Activated naive CD4-positive, alpha-beta T cell treated with anti-CD3 and anti-CD28 coated beads, Interleukin-2, amount 10 ng/mL, durations not matched to agents 7 days and 5 days (primary cell): ENCODE measurements around the gene GABPB1.
A peak's percentile ranks its signal among the peaks of the same experiment; 100 is the strongest.

Source experiments
- CTCF ChIA-PET: fragments of 350-600 bp; sonication (Branson Sonifier 250); formaldehyde crosslinking; loops from one replicate; lab custom pipeline; 2021; ENCODE audit warnings: antibody characterized with exemption; lab: Charles Lee
- DNase-seq: peaks from one replicate; pipeline ENCODE4 v3.0.0-alpha.2; 2020
- H3K27ac Mint-ChIP-seq: one replicate; pipeline ENCODE4 v1.8.0; 2021; ENCODE audit warnings: mild to moderate bottlenecking, moderate library complexity, mixed read lengths
- H3K27me3 Mint-ChIP-seq: one replicate; pipeline ENCODE4 v1.8.0; 2021; ENCODE audit warnings: mild to moderate bottlenecking, mixed read lengths
- H3K36me3 Mint-ChIP-seq: one replicate; pipeline ENCODE4 v1.8.0; 2021; ENCODE audit warnings: mixed read lengths
- H3K4me1 Mint-ChIP-seq: one replicate; pipeline ENCODE4 v1.8.0; 2021; ENCODE audit warnings: mixed read lengths
- H3K4me3 Mint-ChIP-seq: one replicate; pipeline ENCODE4 v1.8.0; 2021; ENCODE audit warnings: mild to moderate bottlenecking, moderate library complexity, mixed read lengths
- H3K9me3 Mint-ChIP-seq: one replicate; pipeline ENCODE4 v1.8.0; 2021; ENCODE audit warnings: mixed read lengths

GABPB1 gene

DNA sequence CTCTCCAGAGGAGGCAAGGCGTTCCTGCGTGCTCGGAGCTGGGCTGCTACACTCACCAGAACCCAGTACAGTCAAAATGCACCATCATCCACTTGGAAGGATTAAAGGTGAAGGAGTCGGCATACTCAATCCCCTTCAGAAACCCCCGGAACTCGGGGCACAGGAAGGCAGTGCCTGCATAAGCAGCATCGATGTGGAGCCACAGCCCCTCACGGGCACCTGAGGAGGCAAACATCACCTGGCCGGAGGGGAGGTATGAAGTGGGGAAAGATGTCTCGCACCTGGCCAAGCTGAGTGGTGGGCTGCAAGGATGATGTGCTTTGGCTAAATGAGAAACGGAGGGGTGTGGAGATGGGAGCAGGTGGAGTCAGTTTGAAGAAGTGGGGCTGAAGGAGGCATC lies 102.4 kb downstream of the GABPB1 start:
- H3K4me3 Mint-ChIP-seq, result no peak overlapping the region
- H3K27me3 Mint-ChIP-seq, result peaks cover 5% of the 10 kb centered on the region
- peaks cover 25% of the 10 kb centered on the region for H3K4me1 Mint-ChIP-seq
- no peaks in the 10 kb centered on the region for H3K36me3 Mint-ChIP-seq
- no peaks in the 10 kb centered on the region for H3K9me3 Mint-ChIP-seq
- no peak overlapping the region for H3K27ac Mint-ChIP-seq
- DNase-seq, result no peak
- CTCF ChIA-PET, result interaction anchor here (0.8 kb wide), 1 partner anchor 69 kb away, joined by 3 read pairs; no protein-coding TSS in a partner anchor

DNA sequence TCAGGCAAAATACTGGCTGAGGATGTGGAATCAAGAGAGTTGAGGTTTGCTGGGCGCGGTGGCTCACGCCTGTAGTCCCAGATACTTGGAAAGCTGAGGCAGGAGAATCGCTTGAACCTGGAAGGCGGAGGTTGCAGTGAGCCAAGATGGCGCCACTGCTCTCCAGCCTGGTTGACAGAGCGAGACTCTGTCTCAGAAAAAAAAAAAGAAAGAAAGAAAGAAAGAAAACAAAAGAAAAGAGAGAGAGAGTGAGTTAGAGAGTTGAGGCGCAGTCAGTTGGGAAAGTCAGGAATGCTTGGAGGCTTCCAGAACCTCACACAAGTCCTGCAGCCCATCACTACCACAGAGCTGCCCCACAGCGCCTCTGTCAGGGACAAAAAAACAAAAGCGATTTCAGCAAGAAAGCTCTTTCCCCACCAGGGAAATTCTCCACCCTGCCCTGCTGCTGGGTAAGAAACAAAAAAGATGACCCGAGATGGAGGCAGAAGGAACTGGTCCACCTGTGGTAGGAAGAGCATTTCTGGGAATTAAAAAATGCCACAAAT lies 103.3 kb downstream of the GABPB1 start:
- H3K27me3 Mint-ChIP-seq, result peaks cover 5% of the 10 kb centered on the region
- no peak for DNase-seq
- H3K36me3 Mint-ChIP-seq, result no peaks in the 10 kb centered on the region
- H3K9me3 Mint-ChIP-seq, result no peaks in the 10 kb centered on the region
- CTCF ChIA-PET, result interaction anchor here (0.8 to 6.7 kb wide), 2 partner anchors 9 to 68 kb away, joined by 3 to 41 read pairs; no protein-coding TSS in a partner anchor
- H3K4me1 Mint-ChIP-seq, result peaks cover 31% of the 10 kb centered on the region
- no peak overlapping the region for H3K27ac Mint-ChIP-seq
- H3K4me3 Mint-ChIP-seq, result no peak overlapping the region

DNA sequence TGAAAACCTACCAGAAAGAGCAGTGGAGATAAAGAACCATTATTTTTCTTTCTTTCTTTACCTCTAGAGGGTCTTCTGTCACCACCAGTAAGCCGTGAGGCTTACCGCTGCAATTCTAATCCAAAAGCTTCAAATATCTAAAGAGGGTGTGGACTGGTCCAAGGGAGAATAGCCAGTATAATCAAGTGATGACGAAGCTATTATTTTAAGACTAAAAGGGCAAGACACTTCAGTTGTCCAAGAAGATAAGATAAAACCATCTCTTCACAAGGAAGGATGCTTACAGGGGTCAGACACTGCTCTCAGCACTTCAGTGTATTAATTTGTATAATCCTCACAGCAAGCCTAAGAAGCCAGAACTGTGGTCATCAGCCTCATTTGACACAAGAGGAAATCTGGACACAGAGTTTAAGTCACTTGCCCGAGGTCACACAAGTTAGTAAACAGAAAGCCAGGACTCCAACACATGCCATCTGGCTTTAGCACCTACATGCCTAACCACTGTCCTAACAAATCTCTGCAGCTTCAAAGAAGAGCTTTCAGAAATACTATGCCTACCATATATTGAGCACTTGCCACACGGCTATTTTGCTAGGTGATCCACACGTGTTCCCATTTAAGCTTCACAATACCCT lies 104.1 kb downstream of the GABPB1 start:
- peaks cover 36% of the 10 kb centered on the region for H3K4me1 Mint-ChIP-seq
- no peaks in the 10 kb centered on the region for H3K36me3 Mint-ChIP-seq
- DNase-seq, result no peak
- CTCF ChIA-PET, result interaction anchor here (0.9 to 6.7 kb wide), 2 partner anchors 10 to 64 kb away, joined by 3 to 41 read pairs; no protein-coding TSS in a partner anchor
- H3K27ac Mint-ChIP-seq, result no peak overlapping the region
- no peak overlapping the region for H3K4me3 Mint-ChIP-seq
- no peaks in the 10 kb centered on the region for H3K9me3 Mint-ChIP-seq
- peaks cover 5% of the 10 kb centered on the region for H3K27me3 Mint-ChIP-seq

DNA sequence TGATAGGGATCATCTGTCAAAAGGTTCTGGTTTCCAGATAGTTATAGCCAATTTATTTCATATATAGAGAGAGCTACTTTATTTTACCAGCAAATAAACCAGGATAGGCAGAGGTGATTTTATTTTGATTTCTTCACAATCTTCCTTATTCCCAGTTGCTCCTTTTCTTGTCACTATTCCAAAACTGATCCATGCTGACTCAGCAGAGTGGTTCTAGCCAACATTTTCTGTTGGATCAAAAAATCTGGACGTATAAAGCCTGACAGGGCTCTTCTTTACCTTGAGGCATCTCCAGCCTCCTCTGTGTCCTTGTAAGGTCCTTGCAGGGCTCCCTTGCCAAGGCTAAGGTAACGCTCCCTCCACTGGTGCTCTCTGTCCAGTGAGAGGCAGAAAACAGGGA lies 105.3 kb downstream of the GABPB1 start:
- no peaks in the 10 kb centered on the region for H3K36me3 Mint-ChIP-seq
- no peak for DNase-seq
- peaks cover 36% of the 10 kb centered on the region for H3K4me1 Mint-ChIP-seq
- CTCF ChIA-PET, result interaction anchor here (0.8 to 6.7 kb wide), 2 partner anchors 8 to 11 kb away, joined by 3 to 41 read pairs; no protein-coding TSS in a partner anchor
- peaks cover 5% of the 10 kb centered on the region for H3K27me3 Mint-ChIP-seq
- H3K27ac Mint-ChIP-seq, result no peak overlapping the region
- H3K9me3 Mint-ChIP-seq, result no peaks in the 10 kb centered on the region
- no peak overlapping the region for H3K4me3 Mint-ChIP-seq

DNA sequence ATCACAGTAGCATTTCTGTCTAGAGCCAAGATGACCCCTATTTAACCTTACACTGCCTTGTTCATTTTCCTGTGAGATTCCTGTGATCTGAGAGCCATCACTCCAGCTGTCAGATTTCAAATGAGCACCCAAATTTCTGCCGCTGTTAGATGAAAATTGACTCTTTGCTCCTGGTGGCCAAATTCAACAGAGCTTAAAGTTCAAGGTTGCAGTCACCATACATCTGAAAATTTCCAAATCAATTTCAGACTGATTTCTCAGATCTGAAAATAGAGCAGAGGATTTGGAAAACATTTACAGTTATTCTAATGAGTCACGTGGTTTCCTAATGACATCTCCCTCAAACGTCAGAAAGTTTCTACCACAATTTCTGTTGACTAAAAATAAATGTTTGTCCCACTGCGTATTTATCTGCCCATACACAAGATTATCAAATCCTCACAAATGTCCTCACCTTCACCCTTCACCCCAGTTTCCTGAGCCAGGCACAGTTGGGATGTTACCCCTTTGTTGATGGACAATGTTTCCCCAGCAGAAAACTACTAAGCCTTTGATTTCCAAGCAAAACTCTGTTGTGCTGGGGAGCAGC lies 105.9 kb downstream of the GABPB1 start:
- no peak overlapping the region for H3K4me3 Mint-ChIP-seq
- no peaks in the 10 kb centered on the region for H3K36me3 Mint-ChIP-seq
- CTCF ChIA-PET, result interaction anchor here (0.8 to 6.7 kb wide), 6 partner anchors 9 to 106 kb away, joined by 3 to 41 read pairs (median 4); partner anchors contain the start of genes GABPB1 and SLC27A2
- H3K27me3 Mint-ChIP-seq, result peaks cover 5% of the 10 kb centered on the region
- no peaks in the 10 kb centered on the region for H3K9me3 Mint-ChIP-seq
- H3K27ac Mint-ChIP-seq, result peak overlapping the region; percentile 53
- peaks cover 36% of the 10 kb centered on the region for H3K4me1 Mint-ChIP-seq
- DNase-seq, result no peak

DNA sequence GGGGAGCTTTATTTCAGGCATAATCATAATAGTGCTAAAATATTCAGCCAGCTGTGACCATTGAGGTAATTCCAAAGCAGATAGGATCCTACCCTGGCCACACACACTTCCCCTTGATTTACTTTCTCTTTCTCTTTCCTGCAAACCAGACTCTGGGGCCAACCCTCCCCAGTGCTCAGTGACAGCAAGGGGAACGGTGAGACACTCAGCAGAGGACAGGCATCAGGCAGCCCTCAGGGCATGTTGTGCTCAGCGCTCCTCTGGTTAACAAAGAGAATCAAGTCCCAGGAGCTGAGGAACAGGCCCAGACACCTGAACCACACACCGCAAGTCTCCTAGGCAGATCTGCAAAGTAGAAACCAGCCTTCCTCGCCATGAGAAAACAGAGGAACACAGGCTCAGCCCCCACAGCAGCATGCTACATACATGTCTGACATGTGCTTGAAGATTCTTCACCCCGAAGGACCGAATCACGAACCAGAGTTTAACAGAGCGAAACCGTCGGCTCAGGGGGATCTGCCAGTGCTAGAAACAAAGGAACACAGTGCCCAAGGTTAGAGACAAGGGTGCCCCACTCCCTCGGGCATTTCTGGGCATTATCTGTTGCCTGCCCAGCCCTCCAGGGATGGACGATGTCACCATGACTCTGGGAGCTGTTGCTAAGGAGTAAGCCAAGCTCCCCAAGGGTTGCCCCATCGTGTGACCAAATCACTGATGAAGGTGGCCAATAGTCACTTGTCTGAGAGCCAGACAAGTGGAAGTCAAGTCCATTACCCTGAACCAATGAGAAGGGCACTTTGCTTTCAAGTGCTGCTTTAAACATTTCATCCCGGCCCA lies 107.0 kb downstream of the GABPB1 start:
- peaks cover 5% of the 10 kb centered on the region for H3K27me3 Mint-ChIP-seq
- CTCF ChIA-PET, result interaction anchor here (0.8 to 6.7 kb wide), 5 partner anchors 10 to 107 kb away, joined by 3 to 41 read pairs (median 5); partner anchors contain the start of genes GABPB1 and SLC27A2
- peak; percentile 82 for DNase-seq

DNA sequence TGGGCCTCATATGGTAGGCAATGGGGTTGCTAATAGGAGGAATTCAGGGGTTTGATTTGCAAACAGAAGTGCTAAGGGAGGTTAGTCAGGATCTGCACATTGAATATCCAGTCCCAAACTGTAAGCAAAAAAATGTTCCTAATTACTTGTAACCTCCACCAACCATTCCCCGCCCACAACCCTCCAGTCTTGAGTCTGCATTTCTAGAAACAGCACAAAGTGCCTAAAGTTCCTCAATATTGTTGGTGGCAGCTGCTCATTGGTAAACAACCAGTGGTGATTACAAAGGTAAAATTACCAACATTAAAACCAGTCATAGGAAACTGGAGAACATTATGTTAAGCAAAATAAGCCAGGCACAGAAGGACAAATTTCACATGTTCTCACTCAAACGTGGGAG lies 108.4 kb downstream of the GABPB1 start:
- no peaks in the 10 kb centered on the region for H3K36me3 Mint-ChIP-seq
- no peaks in the 10 kb centered on the region for H3K9me3 Mint-ChIP-seq
- H3K27me3 Mint-ChIP-seq, result peaks cover 2% of the 10 kb centered on the region
- H3K4me3 Mint-ChIP-seq, result no peak overlapping the region
- CTCF ChIA-PET, result interaction anchor here (6.7 kb wide), 1 partner anchor 14 kb away, joined by 41 read pairs; no protein-coding TSS in a partner anchor
- no peak overlapping the region for H3K27ac Mint-ChIP-seq
- DNase-seq, result no peak
- peaks cover 36% of the 10 kb centered on the region for H3K4me1 Mint-ChIP-seq

More for the DNA sequence above, 107.0 kb downstream of the GABPB1 start:
- Mint-ChIP-seq H3K27ac (peak overlapping the region; percentile 92), H3K4me1 (peaks cover 36% of the 10 kb centered on the region), H3K36me3 (no peaks in the 10 kb centered on the region), H3K9me3 (no peaks in the 10 kb centered on the region), H3K4me3 (peak overlapping the region; percentile 41)

DNA sequence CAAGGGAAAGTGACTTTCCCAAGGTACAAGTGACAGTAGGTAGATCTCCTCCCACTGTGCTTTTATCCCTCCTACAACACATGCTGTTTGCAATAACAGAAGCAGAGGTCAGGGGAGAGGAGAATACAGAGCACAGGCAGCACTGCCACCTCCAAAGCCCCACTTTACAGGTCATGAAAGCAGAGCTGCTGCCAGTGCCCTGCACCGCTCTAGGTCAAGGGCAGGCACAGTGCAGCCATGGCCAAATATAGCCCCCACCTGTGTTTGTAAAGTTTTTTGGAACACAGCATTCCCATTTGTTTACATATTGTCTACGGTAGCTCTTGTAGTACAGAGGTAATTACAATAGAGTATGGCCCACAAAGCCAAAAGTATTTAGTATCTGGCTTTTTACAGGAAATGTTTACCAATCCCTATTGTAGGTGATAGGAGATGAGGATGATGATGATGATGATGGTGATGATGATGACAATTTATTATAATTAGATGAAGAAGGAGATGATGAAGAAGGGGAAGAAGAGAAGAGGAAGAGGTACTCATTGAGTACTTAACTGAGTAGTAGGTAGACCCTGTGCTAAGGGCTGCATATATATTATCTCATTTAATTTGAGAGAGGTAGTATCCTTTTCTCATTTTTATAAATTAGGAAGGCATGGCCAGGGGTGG lies 109.9 kb downstream of the GABPB1 start:
- peaks cover 31% of the 10 kb centered on the region for H3K4me1 Mint-ChIP-seq
- H3K36me3 Mint-ChIP-seq, result no peaks in the 10 kb centered on the region
- CTCF ChIA-PET, result interaction anchor here (1.0 to 6.7 kb wide), 3 partner anchors 10 to 17 kb away, joined by 3 to 41 read pairs (median 3); no protein-coding TSS in a partner anchor
- H3K4me3 Mint-ChIP-seq, result no peak overlapping the region
- H3K27ac Mint-ChIP-seq, result no peak overlapping the region
- H3K27me3 Mint-ChIP-seq, result no peaks in the 10 kb centered on the region
- H3K9me3 Mint-ChIP-seq, result no peaks in the 10 kb centered on the region
- DNase-seq, result no peak

DNA sequence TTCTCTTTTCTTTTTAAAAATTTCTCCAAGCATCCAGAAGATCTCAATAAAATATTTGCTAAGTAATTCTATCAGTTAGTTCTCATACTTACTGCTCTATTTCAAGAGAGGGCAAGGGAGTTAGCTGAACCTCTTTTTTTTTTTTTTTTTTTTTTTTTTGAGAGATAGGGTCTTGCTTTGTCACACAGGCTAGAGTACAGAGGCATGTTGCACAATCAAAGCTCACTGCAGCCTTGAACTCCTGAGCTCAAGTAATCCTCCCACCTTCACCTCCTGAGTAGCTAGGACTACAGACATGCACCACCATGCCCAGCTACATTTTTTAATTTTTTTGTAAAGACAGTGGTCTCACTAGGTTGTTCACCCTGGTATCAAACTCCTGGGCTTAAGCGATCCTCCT lies 110.8 kb downstream of the GABPB1 start:
- CTCF ChIA-PET, result interaction anchor here (1.0 kb wide), 1 partner anchor 18 kb away, joined by 3 read pairs; no protein-coding TSS in a partner anchor

DNA sequence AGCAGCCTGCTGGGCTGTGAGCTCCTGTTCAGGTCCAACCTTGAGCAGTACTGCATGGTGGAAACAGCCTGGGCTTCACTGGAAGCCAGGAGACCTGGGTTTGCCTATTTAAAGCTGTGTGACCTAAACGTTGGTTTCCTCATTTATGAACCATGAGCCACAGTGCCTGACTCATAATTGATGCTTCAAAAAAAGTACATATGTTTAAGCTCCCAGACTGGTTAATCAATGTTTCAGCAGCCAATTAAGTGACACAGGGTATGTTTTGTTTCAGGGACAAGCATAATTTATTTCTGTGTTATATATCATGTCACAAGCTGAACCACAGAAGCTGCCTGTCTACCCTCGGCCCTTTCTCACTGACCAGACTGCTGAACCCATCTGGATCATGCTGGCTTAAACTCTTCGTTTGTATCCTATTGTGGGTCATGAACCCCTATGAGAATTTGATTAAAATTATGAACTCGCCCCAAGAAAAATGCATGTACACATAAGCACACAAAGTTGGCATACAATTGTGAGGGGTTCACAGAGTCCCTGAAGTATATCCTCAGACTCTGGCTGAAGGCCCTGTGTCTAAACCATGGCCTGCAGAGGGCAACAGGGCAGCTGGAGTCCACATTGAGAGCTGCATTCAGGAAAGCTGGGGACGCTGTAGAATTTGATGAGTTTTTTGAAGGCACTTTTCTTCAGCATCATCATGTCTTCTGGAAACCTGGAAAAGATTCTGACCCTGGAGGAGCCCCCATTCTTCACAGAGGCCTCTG lies 113.1 kb downstream of the GABPB1 start:
- Mint-ChIP-seq H3K27me3 (no peaks in the 10 kb centered on the region), H3K4me1 (peaks cover 6% of the 10 kb centered on the region), H3K36me3 (no peaks in the 10 kb centered on the region), H3K27ac (no peak overlapping the region), H3K4me3 (no peak overlapping the region), H3K9me3 (no peaks in the 10 kb centered on the region)
- no peak for DNase-seq
- CTCF ChIA-PET, result interaction anchor here (1.3 to 3.4 kb wide), 6 partner anchors 14 to 91 kb away, joined by 3 to 25 read pairs (median 10); no protein-coding TSS in a partner anchor

More for the DNA sequence above, 110.8 kb downstream of the GABPB1 start:
- no peaks in the 10 kb centered on the region for H3K36me3 Mint-ChIP-seq
- no peaks in the 10 kb centered on the region for H3K9me3 Mint-ChIP-seq
- H3K27me3 Mint-ChIP-seq, result no peaks in the 10 kb centered on the region
- H3K4me3 Mint-ChIP-seq, result no peak overlapping the region
- H3K4me1 Mint-ChIP-seq, result peaks cover 27% of the 10 kb centered on the region
- no peak overlapping the region for H3K27ac Mint-ChIP-seq
- DNase-seq, result no peak

DNA sequence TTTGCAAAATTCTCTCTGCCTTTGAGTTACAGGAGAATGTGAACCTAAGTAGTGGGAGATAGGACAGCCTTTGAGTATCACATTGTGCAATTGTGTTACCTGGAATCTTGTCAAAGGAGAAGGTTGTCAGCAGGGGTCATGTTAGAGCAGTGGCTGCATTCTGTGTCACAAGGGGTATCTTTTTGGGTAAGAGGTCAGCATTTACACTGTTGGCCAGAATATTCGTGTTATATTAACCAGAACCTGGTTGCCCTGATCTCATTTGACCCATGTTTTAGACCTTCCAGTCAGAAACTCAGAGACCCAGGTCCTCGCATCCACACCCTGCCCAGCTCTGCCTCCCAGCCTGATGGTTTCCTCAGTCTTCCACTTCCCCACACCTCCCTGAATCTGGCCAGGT lies 116.7 kb downstream of the GABPB1 start:
- no peaks in the 10 kb centered on the region for H3K27me3 Mint-ChIP-seq
- H3K27ac Mint-ChIP-seq, result no peak overlapping the region
- DNase-seq, result no peak
- H3K36me3 Mint-ChIP-seq, result peaks cover 1% of the 10 kb centered on the region
- CTCF ChIA-PET, result no interaction called here
- H3K9me3 Mint-ChIP-seq, result no peaks in the 10 kb centered on the region
- H3K4me1 Mint-ChIP-seq, result no peaks in the 10 kb centered on the region
- H3K4me3 Mint-ChIP-seq, result no peak overlapping the region

DNA sequence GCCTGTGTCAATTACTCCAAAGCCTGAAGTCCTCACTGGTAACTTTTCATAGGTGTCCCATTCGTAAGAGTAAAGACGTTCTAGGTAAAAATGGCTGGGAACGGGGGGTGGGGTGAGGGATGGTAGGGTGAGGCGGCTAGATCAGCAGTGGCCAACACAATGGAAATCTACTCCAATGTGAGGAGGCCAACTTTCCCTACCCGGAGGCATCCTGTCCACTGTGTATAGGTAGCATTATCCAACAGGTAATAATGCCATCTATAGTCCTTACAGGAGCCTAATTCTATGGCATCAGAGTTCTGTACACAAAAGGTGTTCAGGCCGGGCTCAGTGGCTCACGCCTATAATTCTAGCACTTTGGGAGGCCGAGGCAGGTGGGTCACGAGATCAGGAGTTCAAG lies 118.6 kb downstream of the GABPB1 start:
- no peaks in the 10 kb centered on the region for H3K27me3 Mint-ChIP-seq
- H3K36me3 Mint-ChIP-seq, result peaks cover 1% of the 10 kb centered on the region
- CTCF ChIA-PET, result no interaction called here

More for the DNA sequence above, 118.6 kb downstream of the GABPB1 start:
- Mint-ChIP-seq H3K4me3 (no peak overlapping the region), H3K4me1 (peaks cover 3% of the 10 kb centered on the region), H3K9me3 (no peaks in the 10 kb centered on the region), H3K27ac (no peak overlapping the region)
- DNase-seq, result no peak
